Vagina (tissue), 2 donors: ENCODE data around the gene ANXA11.

Experiments
- POLR2A ChIP-seq, 2 donors: fragments of 450-650 bp; IDR thresholded peaks; one replicate each; pipeline ENCODE4 v1.6.1; 2017; ENCODE audit warnings: antibody characterized with exemption in 2 of 2, mild to moderate bottlenecking in 2 of 2, moderate library complexity in 2 of 2
- POLR2AphosphoS5 ChIP-seq, 2 donors: sonication (generic); formaldehyde crosslinking; IDR thresholded peaks; one replicate each; pipeline ENCODE4 v1.9.0; 2017; ENCODE audit warnings: antibody characterized with exemption in 2 of 2, mild to moderate bottlenecking in 2 of 2, low read depth in 1 of 2; ENCODE audit not compliant: insufficient read depth in 1 of 2
- TF ChIP-seq, protein P1 (sequence below), 3 experiments: fragments of 450-650 bp in 2 of 3; fragments of 200-600 bp in 1 of 3; sonication (generic) in 1 of 3; IDR thresholded peaks; one replicate each; pipeline ENCODE4 v1.5.1; 2017 to 2019; ENCODE audit warnings: antibody characterized with exemption in 3 of 3, mild to moderate bottlenecking in 2 of 3, moderate library complexity in 2 of 3

DNA sequence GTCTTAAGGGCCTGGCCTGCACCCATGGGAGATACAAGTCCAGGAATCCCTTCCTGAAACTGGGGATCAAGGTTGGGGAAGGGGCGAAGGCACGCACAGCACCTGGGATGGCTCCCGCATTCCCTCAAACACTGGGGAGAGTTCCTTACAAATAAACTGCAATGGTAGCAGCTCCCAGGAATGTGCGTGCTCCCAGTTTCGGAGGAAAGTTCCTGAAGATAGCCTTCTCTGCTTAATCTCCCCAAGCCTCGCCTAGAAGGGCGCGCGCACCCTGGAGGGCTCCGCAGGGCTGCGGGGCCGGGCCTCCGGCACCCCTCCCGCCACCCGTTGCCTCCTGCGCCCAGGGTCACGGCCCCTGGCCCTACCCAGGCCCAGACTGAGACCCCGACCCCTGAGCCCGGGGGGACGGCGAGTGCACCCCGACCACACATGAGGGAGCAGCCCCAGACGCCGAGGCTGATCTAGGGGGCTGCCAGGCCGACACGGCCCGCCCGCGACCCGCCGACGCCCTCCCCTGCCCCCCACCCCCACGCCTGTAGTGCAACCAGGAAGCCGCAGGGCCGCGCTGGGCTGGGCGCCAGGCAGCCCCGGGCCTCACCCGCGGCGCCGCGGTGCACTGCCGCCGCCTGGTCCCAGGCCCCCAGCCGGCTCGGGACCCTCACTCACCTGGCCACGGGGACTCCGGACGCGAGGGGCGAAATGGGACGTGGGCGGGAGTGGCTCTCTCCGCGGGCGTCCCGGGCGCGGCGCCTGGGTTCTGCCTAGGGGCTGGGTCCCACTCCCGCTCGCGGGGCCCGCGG, 460 bp downstream of the ANXA11 start:
- TF ChIP-seq, protein P1, sequence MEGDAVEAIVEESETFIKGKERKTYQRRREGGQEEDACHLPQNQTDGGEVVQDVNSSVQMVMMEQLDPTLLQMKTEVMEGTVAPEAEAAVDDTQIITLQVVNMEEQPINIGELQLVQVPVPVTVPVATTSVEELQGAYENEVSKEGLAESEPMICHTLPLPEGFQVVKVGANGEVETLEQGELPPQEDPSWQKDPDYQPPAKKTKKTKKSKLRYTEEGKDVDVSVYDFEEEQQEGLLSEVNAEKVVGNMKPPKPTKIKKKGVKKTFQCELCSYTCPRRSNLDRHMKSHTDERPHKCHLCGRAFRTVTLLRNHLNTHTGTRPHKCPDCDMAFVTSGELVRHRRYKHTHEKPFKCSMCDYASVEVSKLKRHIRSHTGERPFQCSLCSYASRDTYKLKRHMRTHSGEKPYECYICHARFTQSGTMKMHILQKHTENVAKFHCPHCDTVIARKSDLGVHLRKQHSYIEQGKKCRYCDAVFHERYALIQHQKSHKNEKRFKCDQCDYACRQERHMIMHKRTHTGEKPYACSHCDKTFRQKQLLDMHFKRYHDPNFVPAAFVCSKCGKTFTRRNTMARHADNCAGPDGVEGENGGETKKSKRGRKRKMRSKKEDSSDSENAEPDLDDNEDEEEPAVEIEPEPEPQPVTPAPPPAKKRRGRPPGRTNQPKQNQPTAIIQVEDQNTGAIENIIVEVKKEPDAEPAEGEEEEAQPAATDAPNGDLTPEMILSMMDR (IDR thresholded peaks at IDR 0.05) = no peak
- TF ChIP-seq POLR2AphosphoS5 (IDR thresholded peaks at IDR 0.05; ENCODE audit: insufficient read depth in 1 of 2, low read depth in 1 of 2) (no peak), POLR2A (IDR thresholded peaks at IDR 0.05) (no peak)
